ENCODE measurements around the gene MYCBP2.
A peak's percentile ranks its signal among the peaks of the same experiment; 100 is the strongest.

GRCh38 chr13:77329133-77329910 lies 2.4 kb upstream of the MYCBP2 start:
- TF ChIP-seq, protein P1, sequence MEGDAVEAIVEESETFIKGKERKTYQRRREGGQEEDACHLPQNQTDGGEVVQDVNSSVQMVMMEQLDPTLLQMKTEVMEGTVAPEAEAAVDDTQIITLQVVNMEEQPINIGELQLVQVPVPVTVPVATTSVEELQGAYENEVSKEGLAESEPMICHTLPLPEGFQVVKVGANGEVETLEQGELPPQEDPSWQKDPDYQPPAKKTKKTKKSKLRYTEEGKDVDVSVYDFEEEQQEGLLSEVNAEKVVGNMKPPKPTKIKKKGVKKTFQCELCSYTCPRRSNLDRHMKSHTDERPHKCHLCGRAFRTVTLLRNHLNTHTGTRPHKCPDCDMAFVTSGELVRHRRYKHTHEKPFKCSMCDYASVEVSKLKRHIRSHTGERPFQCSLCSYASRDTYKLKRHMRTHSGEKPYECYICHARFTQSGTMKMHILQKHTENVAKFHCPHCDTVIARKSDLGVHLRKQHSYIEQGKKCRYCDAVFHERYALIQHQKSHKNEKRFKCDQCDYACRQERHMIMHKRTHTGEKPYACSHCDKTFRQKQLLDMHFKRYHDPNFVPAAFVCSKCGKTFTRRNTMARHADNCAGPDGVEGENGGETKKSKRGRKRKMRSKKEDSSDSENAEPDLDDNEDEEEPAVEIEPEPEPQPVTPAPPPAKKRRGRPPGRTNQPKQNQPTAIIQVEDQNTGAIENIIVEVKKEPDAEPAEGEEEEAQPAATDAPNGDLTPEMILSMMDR (IDR thresholded peaks at IDR 0.05): no peak
- TF ChIP-seq POLR2AphosphoS5 (IDR thresholded peaks at IDR 0.05): peak; percentile 42 to 89

Measured in upper lobe of left lung (tissue), 4 donors.